ENCODE measurements around the gene CD82. TPM values are rescaled to one million over a fixed set of nuclear protein-coding genes. Genes with fewer than 3 reads are reported as not detected.

The CD82 gene
- total RNA-seq, 1 experiment from 2014 or later = 114 TPM

DNA sequence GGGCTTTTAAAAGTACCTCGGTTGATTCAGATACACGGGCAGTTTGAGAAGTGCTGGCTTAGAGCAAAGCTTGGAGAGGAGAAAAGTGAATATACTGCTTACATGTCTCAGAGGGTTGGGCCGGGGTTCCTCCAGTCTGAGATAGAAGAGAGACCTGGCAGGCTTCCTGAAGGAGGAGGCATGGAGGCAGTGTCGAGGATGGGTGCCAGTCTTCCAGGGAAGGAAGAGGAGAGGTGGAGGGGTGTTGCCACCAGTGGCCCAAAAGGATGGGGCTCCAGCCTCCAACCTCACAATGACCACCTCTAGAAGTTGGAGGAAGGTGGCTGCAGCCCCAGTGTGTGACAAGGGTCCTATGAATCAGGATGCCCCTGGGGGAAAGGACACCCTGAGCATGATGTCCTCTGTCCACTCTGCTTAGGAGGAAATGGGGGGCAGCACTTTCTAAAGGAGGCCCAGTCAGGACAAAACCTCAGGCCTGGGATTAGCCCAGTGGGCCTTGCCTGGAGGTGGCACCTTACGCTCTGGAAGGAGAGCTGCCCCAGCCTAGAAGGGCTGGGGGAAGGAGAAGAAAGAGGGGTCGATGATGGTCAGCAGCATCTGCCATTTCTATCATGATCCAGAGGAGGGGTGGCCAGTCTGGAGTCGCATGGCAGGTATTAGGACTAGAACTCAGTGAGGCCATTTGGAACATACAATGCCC is 65.2 kb downstream of the CD82 start:
- Mint-ChIP-seq H3K4me3 (ENCODE audit: unreplicated experiment) (no peak overlapping the region), H3K36me3 (ENCODE audit: insufficient read depth, unreplicated experiment) (no peaks in the 10 kb centered on the region), H3K27me3 (ENCODE audit: insufficient read depth, unreplicated experiment) (peaks cover 14% of the 10 kb centered on the region), H3K4me1 (ENCODE audit: insufficient read depth, unreplicated experiment) (no peaks in the 10 kb centered on the region), H3K27ac (ENCODE audit: low read depth, unreplicated experiment) (no peak overlapping the region), H3K9me3 (ENCODE audit: unreplicated experiment) (no peaks in the 10 kb centered on the region)
- no TSS peak for BruUV-seq (replicated peaks)
- ChIA-PET CTCF (interaction anchor here (1.5 to 1.6 kb wide), 2 partner anchors 73 to 281 kb away, joined by 3 to 4 read pairs; no protein-coding TSS in a partner anchor), POLR2A (interaction anchor here (0.6 kb wide), 1 partner anchor 78 kb away, joined by 3 read pairs; no protein-coding TSS in a partner anchor)
- intact Hi-C loops (cut with micrococcal nuclease) = no loop called here
- TF ChIP-seq CTCF (IDR thresholded peaks at IDR 0.05; ENCODE audit: unreplicated experiment) = no peak
- DNase-seq (ENCODE audit: unreplicated experiment) = no peak

- ChIA-PET POLR2A (interaction anchor here (0.6 kb wide), 2 partner anchors 138 to 527 kb away, joined by 3 read pairs; no protein-coding TSS in a partner anchor), CTCF (interaction anchor here (0.8 to 1.5 kb wide), 6 partner anchors 10 to 296 kb away, joined by 3 to 5 read pairs (median 5); no protein-coding TSS in a partner anchor)
- H3K9me3 Mint-ChIP-seq (ENCODE audit: unreplicated experiment) = no peaks in the 10 kb centered on the region
- DNase-seq (ENCODE audit: unreplicated experiment) = no peak
- no peak overlapping the region for H3K27ac Mint-ChIP-seq (ENCODE audit: low read depth, unreplicated experiment)
- H3K4me1 Mint-ChIP-seq (ENCODE audit: insufficient read depth, unreplicated experiment) = no peaks in the 10 kb centered on the region
- H3K27me3 Mint-ChIP-seq (ENCODE audit: insufficient read depth, unreplicated experiment) = peaks cover 14% of the 10 kb centered on the region
- intact Hi-C loops (cut with micrococcal nuclease) = no loop called here
- TF ChIP-seq CTCF (IDR thresholded peaks at IDR 0.05; ENCODE audit: unreplicated experiment) = no peak
- no peaks in the 10 kb centered on the region for H3K36me3 Mint-ChIP-seq (ENCODE audit: insufficient read depth, unreplicated experiment)
- no peak overlapping the region for H3K4me3 Mint-ChIP-seq (ENCODE audit: unreplicated experiment)
- BruUV-seq (replicated peaks) = no TSS peak
These were observed 66.4 kb downstream of the CD82 start for GRCh38 chr11:44631831-44632230.

GRCh38 chr11:44632466-44633123 is 67.1 kb downstream of the CD82 start:
- Mint-ChIP-seq H3K4me1 (ENCODE audit: insufficient read depth, unreplicated experiment) (peaks cover 6% of the 10 kb centered on the region), H3K27me3 (ENCODE audit: insufficient read depth, unreplicated experiment) (peaks cover 14% of the 10 kb centered on the region), H3K36me3 (ENCODE audit: insufficient read depth, unreplicated experiment) (no peaks in the 10 kb centered on the region), H3K4me3 (ENCODE audit: unreplicated experiment) (no peak overlapping the region), H3K9me3 (ENCODE audit: unreplicated experiment) (no peaks in the 10 kb centered on the region), H3K27ac (ENCODE audit: low read depth, unreplicated experiment) (no peak overlapping the region)
- peak; percentile 25 for TF ChIP-seq CTCF (IDR thresholded peaks at IDR 0.05; ENCODE audit: unreplicated experiment)
- ChIA-PET CTCF (interaction anchor here (0.6 to 1.4 kb wide), 8 partner anchors 10 to 295 kb away, joined by 3 to 5 read pairs (median 4); no protein-coding TSS in a partner anchor), POLR2A (interaction anchor here (0.6 kb wide), 1 partner anchor 527 kb away, joined by 3 read pairs; no protein-coding TSS in a partner anchor)
- no TSS peak for BruUV-seq (replicated peaks)
- intact Hi-C loops (cut with micrococcal nuclease) = no loop called here
- DNase-seq (ENCODE audit: unreplicated experiment) = peak; percentile 67

DNA sequence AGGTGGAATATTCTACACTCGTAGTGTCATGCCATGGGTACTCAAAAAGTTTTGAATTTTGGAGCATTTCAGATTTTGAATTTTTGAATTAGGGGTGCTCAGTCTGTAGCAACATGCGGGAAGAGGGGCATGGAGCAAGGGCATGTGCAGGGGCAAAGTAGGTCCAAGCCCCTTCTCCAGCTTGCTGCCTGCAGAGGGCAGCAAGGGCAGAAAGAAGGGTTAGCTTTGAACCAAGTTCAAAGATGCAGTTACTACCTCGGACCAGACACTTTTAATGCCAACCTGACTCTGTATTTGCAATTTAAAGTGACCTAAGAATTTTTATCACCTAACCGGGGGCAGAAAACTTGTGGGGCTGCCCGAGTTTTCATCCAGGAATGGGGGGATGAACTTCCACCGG is 68.2 kb downstream of the CD82 start:
- CTCF ChIA-PET = interaction anchor here (0.6 to 1.1 kb wide), 3 partner anchors 74 to 483 kb away, joined by 3 read pairs; no protein-coding TSS in a partner anchor

More for the DNA sequence above, 68.2 kb downstream of the CD82 start:
- Mint-ChIP-seq H3K36me3 (ENCODE audit: insufficient read depth, unreplicated experiment) (no peaks in the 10 kb centered on the region), H3K27me3 (ENCODE audit: insufficient read depth, unreplicated experiment) (peaks cover 12% of the 10 kb centered on the region), H3K27ac (ENCODE audit: low read depth, unreplicated experiment) (no peak overlapping the region), H3K4me1 (ENCODE audit: insufficient read depth, unreplicated experiment) (peaks cover 7% of the 10 kb centered on the region), H3K4me3 (ENCODE audit: unreplicated experiment) (no peak overlapping the region), H3K9me3 (ENCODE audit: unreplicated experiment) (no peaks in the 10 kb centered on the region)
- TF ChIP-seq CTCF (IDR thresholded peaks at IDR 0.05; ENCODE audit: unreplicated experiment) = peak; percentile 9
- peak; percentile 43 for DNase-seq (ENCODE audit: unreplicated experiment)
- no TSS peak for BruUV-seq (replicated peaks)
- intact Hi-C loops (cut with micrococcal nuclease) = no loop called here
- POLR2A ChIA-PET = no interaction called here
